Measurements from ENCODE around the gene CD164. TPM values are rescaled to one million over a fixed set of nuclear protein-coding genes. Genes with fewer than 3 reads are reported as not detected.
"Not testable (repeated sequence)": the region's sequence is repeated elsewhere in the genome, so short reads cannot be mapped to it uniquely, and the experiment has no call there.

The CD164 gene
- total RNA-seq, 2 experiments from 2014 or later = 209 to 215 TPM

GRCh38 chr6:109342911-109343310, 39.4 kb downstream of the CD164 start:
- Mint-ChIP-seq H3K27ac (no peak overlapping the region), H3K9me3 (ENCODE audit: low read depth) (no peaks in the 10 kb centered on the region), H3K36me3 (ENCODE audit: low read depth) (no peaks in the 10 kb centered on the region), H3K27me3 (no peaks in the 10 kb centered on the region), H3K4me1 (peaks cover 3% of the 10 kb centered on the region), H3K4me3 (no peak overlapping the region)
- no peak for DNase-seq
- no peak for ATAC-seq
- intact Hi-C loops (cut with DNase I, micrococcal nuclease) = no loop called here
- POLR2A ChIA-PET = no interaction called here
- CTCF ChIA-PET = interaction anchor here (1.4 kb wide), 1 partner anchor 12 kb away, joined by 4 read pairs; no protein-coding TSS in a partner anchor

- no peaks in the 10 kb centered on the region for H3K27me3 Mint-ChIP-seq
Measured at GRCh38 chr6:109342506-109342905, 39.8 kb downstream of the CD164 start.

GRCh38 chr6:109340811-109341210, 41.5 kb downstream of the CD164 start:
- Mint-ChIP-seq H3K27ac (no peak overlapping the region), H3K4me1 (no peaks in the 10 kb centered on the region), H3K36me3 (ENCODE audit: low read depth) (no peaks in the 10 kb centered on the region), H3K27me3 (no peaks in the 10 kb centered on the region), H3K9me3 (ENCODE audit: low read depth) (no peaks in the 10 kb centered on the region), H3K4me3 (no peak overlapping the region)
- ATAC-seq (no peak), DNase-seq (no peak)
- CTCF ChIA-PET = interaction anchor here (0.6 to 1.5 kb wide), 5 partner anchors 12 to 177 kb away, joined by 3 to 7 read pairs (median 3); no protein-coding TSS in a partner anchor
- POLR2A ChIA-PET = interaction anchor here (0.6 kb wide), 1 partner anchor 31 kb away, joined by 5 read pairs; no protein-coding TSS in a partner anchor
- intact Hi-C loops (cut with DNase I, micrococcal nuclease) = no loop called here

More at GRCh38 chr6:109342506-109342905, 39.8 kb downstream of the CD164 start:
- H3K4me3 Mint-ChIP-seq = no peak overlapping the region
- POLR2A ChIA-PET = no interaction called here
- CTCF ChIA-PET = interaction anchor here (1.4 kb wide), 1 partner anchor 12 kb away, joined by 4 read pairs; no protein-coding TSS in a partner anchor
- no peaks in the 10 kb centered on the region for H3K36me3 Mint-ChIP-seq (ENCODE audit: low read depth)
- ATAC-seq (no peak), DNase-seq (no peak)
- H3K4me1 Mint-ChIP-seq = peaks cover 3% of the 10 kb centered on the region
- H3K9me3 Mint-ChIP-seq (ENCODE audit: low read depth) = no peaks in the 10 kb centered on the region
- no peak overlapping the region for H3K27ac Mint-ChIP-seq
- intact Hi-C loops (cut with DNase I, micrococcal nuclease) = no loop called here

GRCh38 chr6:109339906-109340678, 42.2 kb downstream of the CD164 start:
- Mint-ChIP-seq H3K27ac (no peak overlapping the region), H3K4me1 (no peaks in the 10 kb centered on the region), H3K9me3 (ENCODE audit: low read depth) (no peaks in the 10 kb centered on the region), H3K27me3 (no peaks in the 10 kb centered on the region), H3K36me3 (ENCODE audit: low read depth) (no peaks in the 10 kb centered on the region), H3K4me3 (no peak overlapping the region)
- intact Hi-C loops (cut with DNase I, micrococcal nuclease) = no loop called here
- DNase-seq (no peak), ATAC-seq (no peak)
- POLR2A ChIA-PET = interaction anchor here (0.7 kb wide), 1 partner anchor 33 kb away, joined by 3 read pairs; no protein-coding TSS in a partner anchor
- CTCF ChIA-PET = interaction anchor here (0.6 to 1.5 kb wide), 5 partner anchors 12 to 177 kb away, joined by 3 to 7 read pairs (median 3); no protein-coding TSS in a partner anchor

GRCh38 chr6:109336221-109336961, 45.9 kb downstream of the CD164 start:
- Mint-ChIP-seq H3K9me3 (ENCODE audit: low read depth) (no peaks in the 10 kb centered on the region), H3K4me1 (no peaks in the 10 kb centered on the region), H3K36me3 (ENCODE audit: low read depth) (peaks cover 2% of the 10 kb centered on the region), H3K27ac (no peak overlapping the region), H3K4me3 (no peak overlapping the region), H3K27me3 (no peaks in the 10 kb centered on the region)
- ATAC-seq (no peak), DNase-seq (no peak)
- ChIA-PET POLR2A (no interaction called here), CTCF (interaction anchor here (0.7 kb wide), 1 partner anchor 69 kb away, joined by 3 read pairs; no protein-coding TSS in a partner anchor)
- intact Hi-C loops (cut with DNase I, micrococcal nuclease) = no loop called here

GRCh38 chr6:109333870-109334269, 48.4 kb downstream of the CD164 start:
- H3K27me3 Mint-ChIP-seq; H3K36me3 Mint-ChIP-seq (ENCODE audit: low read depth); DNase-seq; POLR2A ChIA-PET; intact Hi-C loops (cut with DNase I, micrococcal nuclease); H3K4me1 Mint-ChIP-seq; H3K27ac Mint-ChIP-seq; ATAC-seq; H3K4me3 Mint-ChIP-seq; H3K9me3 Mint-ChIP-seq (ENCODE audit: low read depth): not testable (repeated sequence)
- CTCF ChIA-PET = interaction anchor here (0.8 kb wide), 1 partner anchor 61 kb away, joined by 9 read pairs; no protein-coding TSS in a partner anchor

GRCh38 chr6:109332748-109333147, 49.5 kb downstream of the CD164 start:
- ChIA-PET CTCF (interaction anchor here (0.6 kb wide), 1 partner anchor 33 kb away, joined by 3 read pairs; no protein-coding TSS in a partner anchor), POLR2A (interaction anchor here (0.7 kb wide), 1 partner anchor 53 kb away, joined by 6 read pairs; no protein-coding TSS in a partner anchor)
- no peak overlapping the region for H3K27ac Mint-ChIP-seq
- peaks cover 2% of the 10 kb centered on the region for H3K36me3 Mint-ChIP-seq (ENCODE audit: low read depth)
- DNase-seq (no peak), ATAC-seq (no peak)
- H3K4me1 Mint-ChIP-seq = peaks cover 4% of the 10 kb centered on the region
- H3K27me3 Mint-ChIP-seq = no peaks in the 10 kb centered on the region
- H3K9me3 Mint-ChIP-seq (ENCODE audit: low read depth) = no peaks in the 10 kb centered on the region
- intact Hi-C loops (cut with DNase I, micrococcal nuclease) = no loop called here
- H3K4me3 Mint-ChIP-seq = no peak overlapping the region

GRCh38 chr6:109331081-109331480, 51.2 kb downstream of the CD164 start:
- peaks cover 4% of the 10 kb centered on the region for H3K4me1 Mint-ChIP-seq
- H3K9me3 Mint-ChIP-seq (ENCODE audit: low read depth) = no peaks in the 10 kb centered on the region
- DNase-seq (no peak), ATAC-seq (no peak)
- POLR2A ChIA-PET = no interaction called here
- intact Hi-C loops (cut with DNase I, micrococcal nuclease) = no loop called here
- H3K27ac Mint-ChIP-seq = no peak overlapping the region
- H3K36me3 Mint-ChIP-seq (ENCODE audit: low read depth) = peaks cover 2% of the 10 kb centered on the region
- H3K27me3 Mint-ChIP-seq = no peaks in the 10 kb centered on the region
- CTCF ChIA-PET = interaction anchor here (0.7 kb wide), 1 partner anchor 1759 kb away, joined by 3 read pairs; no protein-coding TSS in a partner anchor
- no peak overlapping the region for H3K4me3 Mint-ChIP-seq

- no peak for ATAC-seq
- POLR2A ChIA-PET = no interaction called here
- no peaks in the 10 kb centered on the region for H3K27me3 Mint-ChIP-seq
Measured at GRCh38 chr6:109330263-109330662, 52.0 kb downstream of the CD164 start.

GRCh38 chr6:109328629-109329028, 53.6 kb downstream of the CD164 start:
- no peak for ATAC-seq
- intact Hi-C loops (cut with DNase I, micrococcal nuclease) = no loop called here
- DNase-seq = no peak
- Mint-ChIP-seq H3K9me3 (ENCODE audit: low read depth) (no peaks in the 10 kb centered on the region), H3K27me3 (no peaks in the 10 kb centered on the region), H3K27ac (no peak overlapping the region), H3K36me3 (ENCODE audit: low read depth) (no peaks in the 10 kb centered on the region), H3K4me3 (no peak overlapping the region), H3K4me1 (peaks cover 4% of the 10 kb centered on the region)
- ChIA-PET CTCF (interaction anchor here (0.7 to 2.2 kb wide), 2 partner anchors 12 to 163 kb away, joined by 3 to 7 read pairs; no protein-coding TSS in a partner anchor), POLR2A (no interaction called here)

More at GRCh38 chr6:109330263-109330662, 52.0 kb downstream of the CD164 start:
- intact Hi-C loops (cut with DNase I, micrococcal nuclease) = no loop called here
- Mint-ChIP-seq H3K9me3 (ENCODE audit: low read depth) (no peaks in the 10 kb centered on the region), H3K4me1 (peaks cover 4% of the 10 kb centered on the region), H3K36me3 (ENCODE audit: low read depth) (peaks cover 2% of the 10 kb centered on the region), H3K27ac (no peak overlapping the region), H3K4me3 (no peak overlapping the region)
- no peak for DNase-seq
- CTCF ChIA-PET = interaction anchor here (0.6 to 0.7 kb wide), 2 partner anchors 68 to 286 kb away, joined by 3 read pairs; no protein-coding TSS in a partner anchor

GRCh38 chr6:109327959-109328358, 54.3 kb downstream of the CD164 start:
- intact Hi-C loops (cut with DNase I, micrococcal nuclease) = no loop called here
- Mint-ChIP-seq H3K4me3 (no peak overlapping the region), H3K27me3 (no peaks in the 10 kb centered on the region), H3K27ac (no peak overlapping the region), H3K4me1 (peaks cover 7% of the 10 kb centered on the region), H3K9me3 (ENCODE audit: low read depth) (no peaks in the 10 kb centered on the region), H3K36me3 (ENCODE audit: low read depth) (no peaks in the 10 kb centered on the region)
- POLR2A ChIA-PET = no interaction called here
- CTCF ChIA-PET = interaction anchor here (2.2 kb wide), 1 partner anchor 13 kb away, joined by 7 read pairs; no protein-coding TSS in a partner anchor
- DNase-seq (no peak), ATAC-seq (no peak)

Measured in activated CD4-positive, alpha-beta T cell treated with anti-CD3 and anti-CD28 coated beads for 36 hours (primary cell).